Mononuclear cell (primary cell): ENCODE data around the gene DYRK1B. TPM values are rescaled to one million over a fixed set of nuclear protein-coding genes. Genes with fewer than 3 reads are reported as not detected.
"Not testable (repeated sequence)": the region's sequence is repeated elsewhere in the genome, so short reads cannot be mapped to it uniquely, and the experiment has no call there.

Source experiments
- H3K27me3 ChIP-seq: 2 replicates; pipeline ENCODE4 v1.6.0; 2011; ENCODE audit warnings: low read length, control low read depth; ENCODE audit not compliant: insufficient read depth
- H3K4me1 ChIP-seq: 2 replicates; pipeline ENCODE4 v1.5.1; 2011; ENCODE audit warnings: mild to moderate bottlenecking, low read length, control low read depth; ENCODE audit not compliant: insufficient read depth
- H3K4me3 ChIP-seq: 2 replicates; pipeline ENCODE4 v1.5.1; 2011; ENCODE audit warnings: mild to moderate bottlenecking, low read length, moderate library complexity
- H3K9me3 ChIP-seq: 2 replicates; pipeline ENCODE4 v1.5.1; 2011; ENCODE audit warnings: low read depth, mild to moderate bottlenecking, control low read depth, low read length
- total RNA-seq: library from RNA; depleted of rRNA; stranded (reverse); fragments of >200 nt; gene quantifications from one replicate; pipeline ENCODE4 v1.2.3, GENCODE V29; 2012

The DYRK1B gene
- total RNA-seq = 6.5 TPM

DNA sequence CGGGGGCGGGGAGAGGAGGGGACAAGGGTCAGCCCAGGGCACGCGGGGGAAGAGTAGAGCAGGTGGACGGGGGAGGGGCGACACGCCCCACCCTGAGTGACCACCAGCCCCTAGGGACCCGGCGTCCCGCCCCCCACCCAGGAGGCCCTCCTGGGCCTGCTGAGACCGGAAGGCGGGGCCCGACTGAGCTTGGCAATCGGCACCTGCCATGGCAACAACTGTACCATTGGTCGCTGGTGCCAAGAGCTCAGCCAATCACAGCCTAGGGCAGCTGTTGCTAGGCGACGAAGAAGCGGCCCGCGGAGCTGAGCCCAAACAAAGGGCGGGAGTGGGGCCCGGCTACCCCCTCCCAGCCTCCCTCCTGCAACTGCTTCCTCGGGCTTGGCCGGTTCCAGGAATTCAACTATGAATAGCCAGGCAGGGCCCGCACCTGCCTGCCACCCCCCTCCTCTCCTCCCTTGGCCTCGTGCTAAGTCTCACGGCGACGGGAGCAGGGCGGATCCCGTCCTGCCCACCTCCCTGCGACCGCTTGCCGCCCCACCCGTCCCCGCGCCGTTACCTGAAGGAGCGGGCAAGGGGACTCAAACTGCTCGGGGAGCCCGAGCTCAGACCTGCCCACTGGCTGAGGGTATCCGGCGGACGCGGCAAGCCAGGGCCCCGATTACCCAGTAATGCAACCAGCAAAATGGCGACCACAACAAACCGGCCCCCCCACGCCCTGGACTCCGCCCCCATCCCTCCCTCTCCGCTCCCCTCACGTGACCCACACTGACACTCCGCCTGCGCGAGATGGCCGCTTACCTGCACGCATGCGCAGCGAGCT is at the start of gene DYRK1B:
DYRK1B (minus strand) TSS at position 699 of the 823 bp plus-strand sequence. CDS start 2,295 bp downstream, outside the sequence.
- H3K27me3 ChIP-seq = no peaks in the 10 kb centered on the region
- H3K9me3 ChIP-seq = no peaks in the 10 kb centered on the region
- peaks cover 31% of the 10 kb centered on the region for H3K4me1 ChIP-seq
- H3K4me3 ChIP-seq = peak within 1 kb of the TSS; percentile 98

DNA sequence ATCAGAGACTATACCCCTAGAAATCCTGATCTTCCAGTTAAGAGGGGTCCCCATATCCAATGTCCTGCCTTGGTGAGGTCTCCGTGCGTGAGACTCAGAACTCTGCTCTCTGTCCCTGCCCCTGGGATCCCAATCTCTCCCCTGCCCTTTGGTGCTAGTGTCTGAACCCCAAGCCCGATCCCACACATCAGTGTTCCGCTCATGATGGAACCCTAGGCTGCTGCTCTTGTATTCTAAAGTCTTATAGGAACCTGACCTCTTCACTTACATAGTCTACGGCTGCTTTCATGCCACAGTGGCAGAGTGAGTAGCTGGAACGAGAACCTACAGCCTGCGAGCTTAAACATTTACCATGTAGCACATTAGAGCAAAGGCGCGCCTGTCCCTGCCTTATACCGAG is 48.7 kb upstream of the DYRK1B start:
- H3K4me1 ChIP-seq, H3K4me3 ChIP-seq, H3K27me3 ChIP-seq, H3K9me3 ChIP-seq: not testable (repeated sequence)

DNA sequence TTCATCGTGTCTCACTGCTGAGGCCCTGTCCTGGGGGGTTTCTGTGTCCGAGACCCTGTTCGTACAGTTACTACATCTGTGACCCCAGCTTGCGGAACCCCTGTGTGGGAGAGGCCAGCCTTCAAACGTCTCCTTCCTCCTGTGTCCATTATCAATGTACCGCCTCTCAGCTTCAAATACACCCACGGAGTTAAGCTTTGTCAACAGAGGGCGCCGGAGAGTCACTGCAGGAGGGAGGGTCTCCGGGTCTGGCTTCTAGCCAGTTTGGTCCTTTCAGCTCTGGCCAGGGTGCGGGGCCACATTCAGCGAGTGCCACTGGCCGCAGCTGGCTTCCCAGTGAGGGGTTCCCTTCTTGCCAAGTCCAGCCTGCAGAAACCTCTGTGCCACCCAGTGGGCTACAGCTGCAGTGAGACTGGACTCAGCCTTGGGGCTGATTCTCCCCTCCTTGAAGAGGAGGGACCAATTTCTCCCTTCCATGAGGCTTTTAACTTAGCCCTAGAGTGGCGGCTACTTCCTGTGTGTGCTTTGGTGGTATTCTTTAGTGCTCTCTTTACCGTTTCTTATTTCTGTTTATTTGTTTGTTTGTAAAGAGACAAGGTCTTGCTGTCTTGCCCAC is 47.6 kb upstream of the DYRK1B start:
- not testable (repeated sequence) for H3K4me3 ChIP-seq, H3K9me3 ChIP-seq, H3K4me1 ChIP-seq, H3K27me3 ChIP-seq

DNA sequence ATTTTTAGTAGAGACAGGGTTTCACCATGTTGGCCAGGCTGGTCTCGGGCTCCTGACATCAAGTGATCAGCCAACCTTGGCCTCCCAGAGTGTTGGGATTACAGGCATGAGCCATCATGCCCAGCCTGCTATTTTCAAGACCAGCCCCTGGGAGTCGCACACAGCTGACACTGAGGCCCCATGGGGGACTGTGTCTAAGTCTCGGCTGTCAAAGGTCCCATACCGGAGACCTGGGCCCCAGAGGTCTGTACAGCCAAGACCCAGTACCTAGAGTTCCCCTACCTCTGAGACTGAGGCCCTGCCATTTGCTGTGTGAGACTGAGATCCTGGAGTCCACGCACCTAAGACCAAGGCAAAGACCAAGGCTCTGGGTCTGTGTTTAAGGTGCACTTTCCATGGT is 46.3 kb upstream of the DYRK1B start:
- H3K9me3 ChIP-seq, H3K27me3 ChIP-seq, H3K4me3 ChIP-seq, H3K4me1 ChIP-seq: not testable (repeated sequence)

DNA sequence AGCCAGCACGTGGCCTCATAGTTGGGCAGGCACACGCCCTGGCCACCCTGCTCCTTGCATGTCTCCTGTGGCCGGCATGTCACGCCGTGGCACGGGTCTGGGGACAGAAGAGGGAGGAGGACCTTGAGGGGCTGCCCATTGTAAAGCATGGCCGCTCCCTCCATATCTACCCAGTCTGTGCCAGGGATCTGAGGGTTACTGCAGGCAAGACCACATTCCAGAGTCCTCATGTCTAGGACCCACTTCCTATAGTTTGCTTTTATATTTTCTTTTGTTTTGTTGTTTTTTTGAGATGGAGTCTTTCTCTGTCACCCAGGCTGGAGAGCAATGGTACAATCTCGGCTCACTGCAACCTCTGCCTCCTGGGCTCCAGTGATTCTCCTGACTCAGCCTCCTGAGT is 45.8 kb upstream of the DYRK1B start:
- H3K4me3 ChIP-seq, H3K27me3 ChIP-seq, H3K9me3 ChIP-seq, H3K4me1 ChIP-seq: not testable (repeated sequence)

DNA sequence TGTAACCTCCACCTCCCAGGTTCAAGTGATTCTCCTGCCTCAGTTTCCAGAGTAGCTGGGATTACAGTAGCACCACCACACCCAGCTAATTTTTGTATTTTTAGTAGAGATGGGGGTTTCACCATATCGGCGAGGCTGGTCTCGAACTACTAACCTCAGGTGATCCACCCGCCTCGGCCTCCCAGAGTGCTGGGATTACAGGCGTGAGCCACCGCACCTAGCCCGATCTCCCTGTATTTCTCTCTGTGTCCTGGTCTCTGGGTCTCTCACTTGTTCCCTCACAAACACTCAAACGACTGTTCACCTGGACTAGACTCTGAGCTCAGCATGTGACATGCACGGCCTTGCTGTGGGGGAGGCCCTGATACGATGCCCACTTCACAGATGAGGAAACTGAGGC is 44.9 kb upstream of the DYRK1B start:
- H3K27me3 ChIP-seq, H3K9me3 ChIP-seq, H3K4me3 ChIP-seq, H3K4me1 ChIP-seq: not testable (repeated sequence)

DNA sequence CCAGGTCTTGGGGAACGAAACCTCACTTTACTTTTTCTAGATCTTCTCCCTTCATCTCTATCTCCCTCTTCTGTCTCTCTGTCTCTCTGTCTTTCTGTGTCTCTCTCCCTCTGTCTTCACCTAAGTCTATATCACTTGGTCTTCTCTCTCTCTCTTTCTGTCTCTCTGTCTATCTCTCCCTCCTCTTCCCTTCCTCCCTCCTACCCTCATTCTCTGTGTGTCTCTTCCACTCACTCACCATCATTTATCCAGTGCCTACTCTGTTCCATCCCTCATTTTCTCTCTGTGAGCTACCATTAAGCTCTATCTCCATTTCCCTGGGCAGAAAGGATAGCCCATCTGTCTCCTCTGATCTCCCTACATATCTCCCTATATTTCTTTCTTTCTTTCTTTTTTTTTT is 44.4 kb upstream of the DYRK1B start:
- H3K27me3 ChIP-seq = no peaks in the 10 kb centered on the region
- H3K4me3 ChIP-seq = no peak overlapping the region
- H3K4me1 ChIP-seq = no peaks in the 10 kb centered on the region
- no peaks in the 10 kb centered on the region for H3K9me3 ChIP-seq

DNA sequence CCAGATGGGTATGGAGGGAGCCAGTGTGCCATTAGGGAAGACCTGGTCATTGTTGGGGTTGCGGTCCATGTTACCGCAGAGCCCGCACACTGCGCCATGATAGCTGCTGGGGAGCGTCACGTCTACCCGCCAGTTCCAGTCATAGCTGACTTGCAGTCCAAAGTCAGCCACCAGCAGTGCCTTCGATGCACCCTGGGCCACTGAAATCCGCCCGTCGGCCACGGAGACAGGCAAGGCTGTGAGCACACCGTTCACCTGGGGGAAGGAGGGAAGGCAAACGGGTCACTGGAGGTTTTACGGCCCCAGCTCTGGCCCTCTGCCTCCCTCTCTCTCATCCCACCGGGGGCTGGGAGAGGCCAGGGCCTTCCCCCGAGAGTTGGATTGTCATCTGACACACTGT is 44.0 kb upstream of the DYRK1B start:
- not testable (repeated sequence) for H3K27me3 ChIP-seq, H3K4me3 ChIP-seq, H3K4me1 ChIP-seq, H3K9me3 ChIP-seq

DNA sequence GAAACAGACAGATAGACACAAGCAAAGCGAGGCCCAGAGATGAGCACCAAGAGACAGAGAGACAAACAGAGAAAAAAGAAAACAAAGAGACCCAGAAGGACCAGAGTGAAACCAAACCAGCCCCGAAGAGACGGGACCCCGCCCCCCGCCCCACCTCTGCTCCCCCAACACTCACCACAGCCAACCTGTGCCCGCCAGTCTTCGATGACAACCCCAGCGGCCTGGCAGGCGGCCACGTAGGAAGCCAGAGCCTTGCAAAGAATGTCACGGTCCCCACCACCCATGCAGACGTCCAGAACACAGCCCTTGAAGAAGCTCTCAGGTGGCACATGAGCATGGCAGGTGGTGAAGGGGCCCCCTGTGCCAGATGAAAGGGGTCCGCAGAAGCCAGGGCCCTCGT is 43.5 kb upstream of the DYRK1B start:
- not testable (repeated sequence) for H3K4me3 ChIP-seq, H3K4me1 ChIP-seq, H3K27me3 ChIP-seq, H3K9me3 ChIP-seq

DNA sequence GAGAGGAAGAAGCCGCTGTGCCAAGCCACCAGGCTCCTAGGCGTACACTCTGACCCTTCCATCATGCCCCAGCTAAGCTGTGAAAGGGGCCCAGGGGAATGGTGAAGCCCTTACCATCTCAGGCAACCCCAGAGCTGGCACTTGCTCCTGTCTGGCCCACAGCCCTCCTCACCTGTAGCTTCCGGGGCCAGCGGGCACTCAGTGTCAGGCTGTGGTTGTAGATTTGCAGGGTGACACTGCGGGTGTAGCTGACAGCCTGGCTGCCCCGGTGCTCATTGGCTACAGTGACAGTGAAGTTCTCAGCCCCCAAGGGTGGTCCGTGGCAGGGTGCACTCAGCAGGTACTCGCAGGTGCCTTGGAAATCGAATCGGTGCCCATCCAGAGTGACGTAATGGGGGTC is 42.5 kb upstream of the DYRK1B start:
- H3K4me3 ChIP-seq, H3K9me3 ChIP-seq, H3K4me1 ChIP-seq, H3K27me3 ChIP-seq: not testable (repeated sequence)

DNA sequence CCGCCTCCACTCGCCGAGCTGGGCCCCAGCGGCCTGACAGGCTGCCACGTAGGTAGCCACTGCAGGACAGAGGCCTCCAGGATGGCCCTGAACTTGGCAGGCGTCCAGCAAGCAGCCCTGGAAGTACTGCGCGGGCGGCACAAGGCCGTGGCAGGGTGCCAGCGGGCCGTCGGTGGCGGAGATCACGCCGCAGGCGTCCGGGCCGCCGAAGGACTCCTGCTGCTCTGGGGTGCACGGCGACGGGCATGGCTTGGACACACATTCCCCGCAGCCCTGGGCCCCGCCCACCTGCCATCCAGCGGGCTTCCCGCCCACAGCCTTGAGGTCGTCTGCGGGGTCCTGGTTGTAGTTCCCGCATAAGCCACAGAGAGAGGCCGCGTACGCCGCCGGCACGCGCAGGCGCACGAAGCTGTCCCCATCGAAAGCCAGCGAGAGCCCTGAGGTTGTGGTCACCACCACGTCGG is 41.5 kb upstream of the DYRK1B start:
- not testable (repeated sequence) for H3K4me3 ChIP-seq, H3K27me3 ChIP-seq, H3K4me1 ChIP-seq, H3K9me3 ChIP-seq

DNA sequence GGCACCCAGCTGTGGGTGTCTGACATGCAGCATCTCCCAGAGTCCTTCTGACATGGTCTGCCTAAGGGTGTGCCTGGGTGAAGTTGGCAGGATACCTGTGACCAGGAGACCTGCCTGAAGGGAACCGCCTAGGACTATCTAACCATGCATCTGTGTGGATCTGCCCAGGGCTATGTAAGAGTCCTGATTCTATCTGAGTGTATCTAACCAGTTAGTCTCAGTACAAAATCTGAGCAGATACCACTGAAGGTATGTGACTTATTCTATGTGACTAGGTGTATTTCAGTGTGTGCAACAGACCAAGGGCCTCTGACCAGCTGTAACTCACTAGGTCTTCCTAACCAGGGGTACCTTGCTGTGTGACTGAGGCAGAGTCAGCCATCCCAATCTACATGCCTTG is 40.4 kb upstream of the DYRK1B start:
- H3K9me3 ChIP-seq = no peaks in the 10 kb centered on the region
- no peak overlapping the region for H3K4me3 ChIP-seq
- H3K4me1 ChIP-seq = no peaks in the 10 kb centered on the region
- no peaks in the 10 kb centered on the region for H3K27me3 ChIP-seq

DNA sequence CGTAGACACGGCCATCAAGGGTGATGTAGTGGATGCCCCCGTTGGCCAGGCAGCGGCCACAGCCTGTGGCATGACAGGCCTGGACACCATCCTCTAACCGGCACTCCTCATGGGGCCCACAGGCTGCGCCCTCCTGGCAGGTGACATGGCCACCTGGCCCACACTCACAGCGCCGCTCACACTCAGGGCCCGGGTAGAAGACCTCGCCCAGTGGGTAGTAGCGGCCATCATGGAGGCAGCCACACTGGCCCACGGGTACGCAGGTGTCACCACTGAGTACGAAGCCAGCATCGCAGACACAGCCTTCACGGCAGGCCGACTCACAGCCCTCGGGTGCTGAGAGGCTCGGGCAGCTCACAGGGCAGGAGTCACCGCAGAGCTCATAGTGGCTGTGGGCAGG is 39.4 kb upstream of the DYRK1B start:
- H3K4me3 ChIP-seq = no peak overlapping the region
- no peaks in the 10 kb centered on the region for H3K4me1 ChIP-seq
- H3K9me3 ChIP-seq = no peaks in the 10 kb centered on the region
- no peaks in the 10 kb centered on the region for H3K27me3 ChIP-seq

DNA sequence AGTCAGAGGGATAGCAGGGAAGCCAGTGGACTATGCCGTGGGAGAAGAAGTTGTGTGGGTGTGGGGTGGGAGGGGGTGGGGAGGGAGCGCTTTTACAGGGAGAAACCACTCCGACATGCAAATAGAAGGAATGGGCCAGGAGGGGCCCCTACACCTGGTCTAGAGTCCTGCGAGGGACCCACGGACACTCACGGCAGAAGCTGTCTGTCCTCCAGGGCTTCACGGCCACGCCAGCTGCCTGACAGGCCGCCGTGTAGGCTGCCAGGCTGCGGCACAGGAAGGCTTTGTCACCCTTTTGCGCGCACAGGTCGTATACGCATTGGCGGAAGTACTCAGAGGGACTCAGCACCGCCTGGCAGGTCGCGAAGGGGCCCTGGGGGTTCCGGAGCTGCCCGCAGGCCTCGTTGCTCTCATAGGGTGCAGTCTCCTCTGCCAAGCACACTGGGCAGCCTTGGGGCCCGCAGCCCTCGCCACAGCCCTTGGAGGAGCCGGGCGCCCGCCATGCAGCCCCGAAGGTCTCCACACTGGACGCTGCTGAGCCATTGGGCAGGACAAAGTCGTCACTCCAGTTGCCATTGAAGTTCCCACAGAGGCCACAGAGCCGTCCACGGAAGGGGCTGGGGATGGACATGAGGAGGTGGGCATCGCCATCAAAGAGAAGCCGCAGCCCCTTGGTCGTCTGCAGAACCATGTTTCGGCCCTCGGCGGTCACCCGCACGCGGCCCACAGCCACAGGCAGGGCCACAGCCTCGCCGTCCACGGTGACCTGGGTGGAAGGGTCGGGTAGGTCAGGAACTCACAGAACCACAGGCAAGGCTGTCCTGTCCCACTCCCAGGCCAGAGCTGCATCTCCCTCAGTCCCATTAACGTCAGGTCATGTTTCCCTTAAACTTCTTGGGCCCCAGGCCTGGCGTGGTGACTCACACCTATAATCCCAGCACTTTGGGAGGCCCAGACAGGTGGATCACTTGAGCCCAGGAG is 38.2 kb upstream of the DYRK1B start:
- Histone ChIP-seq H3K4me1 (no peaks in the 10 kb centered on the region), H3K9me3 (no peaks in the 10 kb centered on the region), H3K4me3 (no peak overlapping the region), H3K27me3 (no peaks in the 10 kb centered on the region)

DNA sequence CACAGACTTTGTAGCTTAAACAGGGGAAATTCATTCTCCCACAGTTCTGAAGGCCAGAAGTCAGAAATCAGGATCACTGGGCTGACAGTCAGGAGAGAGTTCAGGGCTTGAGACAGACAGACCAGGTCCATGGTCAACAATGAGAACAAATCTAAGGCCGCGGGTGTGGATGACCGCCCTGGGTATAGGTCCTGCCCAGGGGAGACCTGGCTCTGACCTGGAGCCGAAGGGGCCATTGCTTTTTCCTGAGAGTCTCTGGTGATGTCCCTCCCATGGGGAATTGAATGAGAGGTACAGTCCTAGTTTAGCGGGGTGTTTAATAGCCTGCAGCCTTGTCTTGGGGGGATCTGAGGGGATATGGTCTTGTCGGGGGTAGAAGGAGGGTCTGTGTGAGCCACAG is 37.4 kb upstream of the DYRK1B start:
- Histone ChIP-seq H3K4me1 (no peaks in the 10 kb centered on the region), H3K4me3 (no peak overlapping the region), H3K9me3 (no peaks in the 10 kb centered on the region), H3K27me3 (no peaks in the 10 kb centered on the region)
